ENCODE data around the gene ZC3H14.

- no peak for TF ChIP-seq TARDBP (IDR thresholded peaks at IDR 0.05)
- TF ChIP-seq BHLHE40 (IDR thresholded peaks at IDR 0.05; ENCODE audit: borderline replicate concordance), result no peak
- no peak for TF ChIP-seq SP1 (IDR thresholded peaks at IDR 0.05)
- TF ChIP-seq L3MBTL2 (conservative IDR thresholded peaks at IDR 0.05), result no peak
- no peak for TF ChIP-seq CTBP1 (IDR thresholded peaks at IDR 0.05; ENCODE audit: borderline replicate concordance)
Observed at GRCh38 chr14:88598097-88598675, 35.3 kb downstream of the ZC3H14 start.
